Stomach (tissue), 4 donors: Measurements from ENCODE around the gene EMC1.

Experiments
- POLR2A ChIP-seq, 4 donors: fragments of 450-650 bp; IDR thresholded peaks; one replicate each; pipeline ENCODE4 v1.6.1; 2016; ENCODE audit warnings: antibody characterized with exemption in 4 of 4, control low read depth in 2 of 4, mild to moderate bottlenecking in 1 of 4, moderate library complexity in 1 of 4
- TF ChIP-seq, protein P1 (sequence below), 7 experiments: fragments of 450-650 bp in 4 of 7; fragments of 200-600 bp in 3 of 7; sonication (generic) in 3 of 7; IDR thresholded peaks; one replicate each; pipeline ENCODE4 v1.5.1; 2016 to 2019; ENCODE audit warnings: antibody characterized with exemption in 7 of 7, control low read depth in 2 of 7, mild to moderate bottlenecking in 1 of 7

DNA sequence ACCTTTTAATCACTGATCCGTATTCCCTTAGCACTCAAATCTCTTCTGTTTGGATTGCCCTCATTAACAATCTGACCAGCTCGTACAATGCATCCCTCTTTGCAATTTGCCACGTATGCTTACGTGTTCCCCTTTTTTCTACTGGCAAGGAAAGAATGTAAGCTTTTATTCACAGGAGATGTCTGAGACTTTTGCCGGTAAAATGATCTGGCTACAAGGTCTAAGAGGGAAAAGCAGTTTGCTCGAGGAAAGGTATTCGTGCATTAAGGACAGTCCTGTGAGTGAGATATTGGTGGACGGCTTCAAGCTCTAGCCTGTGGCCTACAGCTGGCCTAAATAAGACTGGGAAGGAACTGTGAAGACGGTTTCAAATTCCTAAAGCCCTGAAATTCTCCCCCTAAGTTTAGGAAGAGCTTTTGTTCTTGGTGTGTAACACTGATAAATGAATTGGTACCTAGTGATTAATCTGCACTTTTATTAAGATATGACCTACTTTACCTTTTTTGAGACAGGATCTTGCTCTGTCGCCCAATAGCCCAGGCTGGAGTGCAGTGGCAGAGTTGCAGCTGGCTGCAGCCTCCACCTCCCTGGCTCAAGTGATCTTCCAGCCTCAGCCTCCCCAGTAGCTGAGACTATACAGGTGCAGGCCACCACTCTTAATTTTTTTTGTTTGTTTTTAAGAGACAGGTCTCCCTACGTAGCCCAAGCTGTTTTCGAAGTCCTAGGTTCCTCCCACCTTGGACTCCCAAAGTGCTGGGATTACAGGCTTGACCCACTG is 40.4 kb downstream of the EMC1 start:
- no peak for TF ChIP-seq POLR2A (IDR thresholded peaks at IDR 0.05)
- TF ChIP-seq, protein P1, sequence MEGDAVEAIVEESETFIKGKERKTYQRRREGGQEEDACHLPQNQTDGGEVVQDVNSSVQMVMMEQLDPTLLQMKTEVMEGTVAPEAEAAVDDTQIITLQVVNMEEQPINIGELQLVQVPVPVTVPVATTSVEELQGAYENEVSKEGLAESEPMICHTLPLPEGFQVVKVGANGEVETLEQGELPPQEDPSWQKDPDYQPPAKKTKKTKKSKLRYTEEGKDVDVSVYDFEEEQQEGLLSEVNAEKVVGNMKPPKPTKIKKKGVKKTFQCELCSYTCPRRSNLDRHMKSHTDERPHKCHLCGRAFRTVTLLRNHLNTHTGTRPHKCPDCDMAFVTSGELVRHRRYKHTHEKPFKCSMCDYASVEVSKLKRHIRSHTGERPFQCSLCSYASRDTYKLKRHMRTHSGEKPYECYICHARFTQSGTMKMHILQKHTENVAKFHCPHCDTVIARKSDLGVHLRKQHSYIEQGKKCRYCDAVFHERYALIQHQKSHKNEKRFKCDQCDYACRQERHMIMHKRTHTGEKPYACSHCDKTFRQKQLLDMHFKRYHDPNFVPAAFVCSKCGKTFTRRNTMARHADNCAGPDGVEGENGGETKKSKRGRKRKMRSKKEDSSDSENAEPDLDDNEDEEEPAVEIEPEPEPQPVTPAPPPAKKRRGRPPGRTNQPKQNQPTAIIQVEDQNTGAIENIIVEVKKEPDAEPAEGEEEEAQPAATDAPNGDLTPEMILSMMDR (IDR thresholded peaks at IDR 0.05) = no peak
